Prostate gland (tissue), 2 donors: ENCODE measurements around the gene AK4. TPM values are rescaled to one million over a fixed set of nuclear protein-coding genes. Genes with fewer than 3 reads are reported as not detected.

Source experiments
- DNase-seq: peaks from one replicate; pipeline ENCODE4 v3.0.0-alpha.2; 2019; ENCODE audit warnings: low spot score
- H3K27ac ChIP-seq, 2 donors: fragments of 200-600 bp; sonication (generic); 2 replicates each; pipeline ENCODE4 v1.5.1; 2017 to 2019
- H3K27me3 ChIP-seq: fragments of 200-600 bp; sonication (generic); replicated peaks from 2 replicates; pipeline ENCODE4 v1.5.1; 2019; ENCODE audit not compliant: insufficient read depth
- H3K36me3 ChIP-seq, 2 donors: fragments of 200-600 bp; sonication (generic); 1 replicate in 1 of 2; 2 replicates in 1 of 2; pipeline versions ENCODE4 v1.5.1 to v1.8.1; 2017 to 2019
- H3K4me1 ChIP-seq: fragments of 200-600 bp; sonication (generic); replicated peaks from 2 replicates; pipeline ENCODE4 v1.5.1; 2019
- H3K4me3 ChIP-seq, 2 donors: fragments of 200-600 bp; sonication (generic); 2 replicates each; pipeline ENCODE4 v1.5.1; 2017 to 2019
- H3K9me3 ChIP-seq: fragments of 200-600 bp; sonication (generic); 2 replicates; pipeline ENCODE4 v1.5.1; 2017
- CTCF ChIP-seq, 4 experiments: fragments of 200-600 bp in 2 of 4; fragments of 450-650 bp in 2 of 4; sonication (generic) in 2 of 4; IDR thresholded peaks; 1 replicate in 3 of 4; 2 replicates in 1 of 4; pipeline ENCODE4 v1.5.1; 2016 to 2019; ENCODE audit warnings: antibody characterized with exemption in 4 of 4, mild to moderate bottlenecking in 2 of 4, moderate library complexity in 2 of 4
- POLR2A ChIP-seq: fragments of 450-650 bp; IDR thresholded peaks from one replicate; pipeline ENCODE4 v1.6.1; 2016; ENCODE audit warnings: antibody characterized with exemption, mild to moderate bottlenecking
- POLR2AphosphoS5 ChIP-seq: sonication (generic); formaldehyde crosslinking; IDR thresholded peaks from one replicate; pipeline ENCODE4 v1.6.1; 2017; ENCODE audit warnings: antibody characterized with exemption
- WGBS: methylation state at CpG from one replicate; pipeline ENCODE4 v1.1.5; 2018; 5-methylcytosine and 5-hydroxymethylcytosine counted together
- intact Hi-C: fragments of 100-400 bp; cut with DNase I; formaldehyde crosslinking; loops from one replicate; pipeline ENCODE4 v1.14.2; 2022
- total RNA-seq, 2 donors: library from RNA; depleted of rRNA; stranded (reverse); fragments of >200 nt; gene quantifications; one replicate each; pipeline ENCODE4 v1.1.0, GENCODE V29; 2016

The AK4 gene
- total RNA-seq, 2 donors from 2014 or later: 46.5 to 63.1 TPM

GRCh38 chr1:65147424-65148177, 402 bp upstream of the AK4 start:
- DNase-seq: peak; percentile 46
- no peaks in the 10 kb centered on the region for H3K4me1 ChIP-seq
- no peaks in the 10 kb centered on the region for H3K27me3 ChIP-seq
- TF ChIP-seq POLR2AphosphoS5 (no peak), POLR2A (peak; percentile 27)
- no peaks in the 10 kb centered on the region for H3K36me3 ChIP-seq
- WGBS: under 1% methylated on average over 81 of the region's 88 CpGs
- peak overlapping the region; percentile 66 to 75 for H3K4me3 ChIP-seq
- intact Hi-C loops: loop anchor here (2.0 to 5.0 kb wide), 2 partner anchors 59 to 80 kb away; no protein-coding TSS in a partner anchor
- peak overlapping the region; percentile 91 to 92 for H3K27ac ChIP-seq
- H3K9me3 ChIP-seq: no peaks in the 10 kb centered on the region

- peak; percentile 54 for DNase-seq
- H3K36me3 ChIP-seq: no peaks in the 10 kb centered on the region
- H3K9me3 ChIP-seq: no peaks in the 10 kb centered on the region
- H3K27me3 ChIP-seq: no peaks in the 10 kb centered on the region
- H3K4me1 ChIP-seq: no peaks in the 10 kb centered on the region
- no peak for TF ChIP-seq CTCF (IDR thresholded peaks at IDR 0.05)
- peak; percentile 16 for TF ChIP-seq POLR2AphosphoS5
- TF ChIP-seq POLR2A: peak; percentile 27
- H3K27ac ChIP-seq: peak overlapping the region; percentile 91 to 92
- H3K4me3 ChIP-seq: peak overlapping the region; percentile 66 to 75
- under 1% methylated on average over 43 of the region's 73 CpGs for WGBS
- intact Hi-C loops: loop anchor here (2.0 to 5.0 kb wide), 2 partner anchors 58 to 81 kb away; no protein-coding TSS in a partner anchor
Observed at GRCh38 chr1:65148548-65149350, 746 bp downstream of the AK4 start.

GRCh38 chr1:65149351-65150107, 1.5 kb downstream of the AK4 start:
- peaks cover 2% of the 10 kb centered on the region for H3K4me1 ChIP-seq

GRCh38 chr1:65150108-65150463, 2.1 kb downstream of the AK4 start:
- no peaks in the 10 kb centered on the region for H3K27me3 ChIP-seq
- TF ChIP-seq CTCF (IDR thresholded peaks at IDR 0.05) (no peak), POLR2A (no peak), POLR2AphosphoS5 (no peak)
- intact Hi-C loops: no loop called here
- H3K27ac ChIP-seq: peak overlapping the region; percentile 91 to 92
- peaks cover 2% of the 10 kb centered on the region for H3K4me1 ChIP-seq
- no peak overlapping the region for H3K4me3 ChIP-seq
- no peak for DNase-seq
- no peaks in the 10 kb centered on the region for H3K36me3 ChIP-seq
- no peaks in the 10 kb centered on the region for H3K9me3 ChIP-seq

More at GRCh38 chr1:65149351-65150107, 1.5 kb downstream of the AK4 start:
- Histone ChIP-seq H3K36me3 (no peaks in the 10 kb centered on the region), H3K9me3 (no peaks in the 10 kb centered on the region), H3K27me3 (no peaks in the 10 kb centered on the region), H3K27ac (peak overlapping the region; percentile 91 to 92), H3K4me3 (peak overlapping the region; percentile 66 to 75)
- DNase-seq: no peak
- TF ChIP-seq POLR2A: no peak
- no peak for TF ChIP-seq CTCF (IDR thresholded peaks at IDR 0.05)
- no peak for TF ChIP-seq POLR2AphosphoS5
- intact Hi-C loops: loop anchor here (2.0 to 5.0 kb wide), 2 partner anchors 57 to 82 kb away; no protein-coding TSS in a partner anchor
- WGBS: 31% methylated on average over 14 of the region's 14 CpGs
